Right renal cortex interstitium (tissue), 3 donors: ENCODE results near the gene HAUS1. TPM values are rescaled to one million over a fixed set of nuclear protein-coding genes. Genes with fewer than 3 reads are reported as not detected.
A peak's percentile ranks its signal among the peaks of the same experiment; 100 is the strongest.
"Not testable (repeated sequence)": the region's sequence is repeated elsewhere in the genome, so short reads cannot be mapped to it uniquely, and the experiment has no call there.

Experiments used
- DNase-seq, 3 donors: peaks; one replicate each; pipeline ENCODE4 v3.0.0-alpha.2; 2013; ENCODE audit warnings: low read depth in 3 of 3, low spot score in 2 of 3
- polyA plus RNA-seq, 3 donors: library from polyadenylated mRNA; unstranded; fragments of 120-200 nt; gene quantifications; one replicate each; pipeline ENCODE4 v1.2.1, GENCODE V29; 2013; ENCODE audit not compliant: insufficient read length in 3 of 3

Gene HAUS1
- polyA plus RNA-seq, 3 donors = 52.7 to 57.3 (median 52.8) TPM

GRCh38 chr18:46155641-46156051, 51.5 kb downstream of the HAUS1 start:
- DNase-seq = no peak

- DNase-seq = no peak
Observed at GRCh38 chr18:46156124-46156745, 52.0 kb downstream of the HAUS1 start.

GRCh38 chr18:46156843-46157242, 52.7 kb downstream of the HAUS1 start:
- DNase-seq = no peak

- DNase-seq = no peak
Observed at GRCh38 chr18:46158499-46158898, 54.3 kb downstream of the HAUS1 start.

GRCh38 chr18:46160050-46160798, 56.0 kb downstream of the HAUS1 start:
- DNase-seq = no peak

GRCh38 chr18:46160840-46161239, 56.7 kb downstream of the HAUS1 start:
- DNase-seq = not testable (repeated sequence)

GRCh38 chr18:46161703-46162396, 57.7 kb downstream of the HAUS1 start:
- no peak for DNase-seq

- DNase-seq = no peak
Observed at GRCh38 chr18:46163091-46163490, 58.9 kb downstream of the HAUS1 start.

- DNase-seq = no peak
Observed at GRCh38 chr18:46163941-46164499, 59.8 kb downstream of the HAUS1 start.

GRCh38 chr18:46164502-46164901, 60.3 kb downstream of the HAUS1 start:
- DNase-seq = not testable (repeated sequence)

- no peak for DNase-seq
Observed at GRCh38 chr18:46164920-46165319, 60.7 kb downstream of the HAUS1 start.

GRCh38 chr18:46166261-46166970, 62.2 kb downstream of the HAUS1 start:
- no peak for DNase-seq

GRCh38 chr18:46167971-46168370, 63.8 kb downstream of the HAUS1 start:
- DNase-seq = no peak

GRCh38 chr18:46169464-46169941, 65.3 kb downstream of the HAUS1 start:
- no peak for DNase-seq

GRCh38 chr18:46171331-46171730, 67.1 kb downstream of the HAUS1 start:
- DNase-seq = no peak

GRCh38 chr18:46173393-46174341, 69.5 kb downstream of the HAUS1 start:
- peak; percentile 82 to 88 (median 84) for DNase-seq

- peak in 1 of 3 donors; percentile 12 for DNase-seq
Observed at GRCh38 chr18:46174342-46175041, 70.3 kb downstream of the HAUS1 start.

GRCh38 chr18:46176001-46176400, 71.8 kb downstream of the HAUS1 start:
- DNase-seq = no peak
